ENCODE measurements around the gene PARD3B.

Gene PARD3B

DNA sequence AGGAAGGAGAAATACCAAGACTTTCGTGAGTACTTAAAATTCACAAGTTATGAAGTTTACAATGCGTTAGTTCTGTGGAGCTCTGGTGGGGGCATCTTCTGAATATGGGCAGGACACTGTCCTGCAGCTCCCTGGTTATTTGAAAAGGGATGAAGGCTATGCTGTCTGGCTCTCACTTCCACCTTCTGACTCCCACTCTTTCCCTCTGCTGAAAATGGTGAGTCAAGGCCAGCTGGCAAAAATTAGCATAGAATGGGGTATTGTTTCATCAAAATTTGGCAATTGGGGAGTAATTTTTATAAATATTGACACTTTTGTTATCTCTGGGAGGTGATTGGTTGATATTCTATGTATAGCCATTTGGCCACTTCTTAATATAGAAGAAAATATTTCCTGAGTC lies 177.4 kb downstream of the PARD3B start:
- TF ChIP-seq, protein P1, sequence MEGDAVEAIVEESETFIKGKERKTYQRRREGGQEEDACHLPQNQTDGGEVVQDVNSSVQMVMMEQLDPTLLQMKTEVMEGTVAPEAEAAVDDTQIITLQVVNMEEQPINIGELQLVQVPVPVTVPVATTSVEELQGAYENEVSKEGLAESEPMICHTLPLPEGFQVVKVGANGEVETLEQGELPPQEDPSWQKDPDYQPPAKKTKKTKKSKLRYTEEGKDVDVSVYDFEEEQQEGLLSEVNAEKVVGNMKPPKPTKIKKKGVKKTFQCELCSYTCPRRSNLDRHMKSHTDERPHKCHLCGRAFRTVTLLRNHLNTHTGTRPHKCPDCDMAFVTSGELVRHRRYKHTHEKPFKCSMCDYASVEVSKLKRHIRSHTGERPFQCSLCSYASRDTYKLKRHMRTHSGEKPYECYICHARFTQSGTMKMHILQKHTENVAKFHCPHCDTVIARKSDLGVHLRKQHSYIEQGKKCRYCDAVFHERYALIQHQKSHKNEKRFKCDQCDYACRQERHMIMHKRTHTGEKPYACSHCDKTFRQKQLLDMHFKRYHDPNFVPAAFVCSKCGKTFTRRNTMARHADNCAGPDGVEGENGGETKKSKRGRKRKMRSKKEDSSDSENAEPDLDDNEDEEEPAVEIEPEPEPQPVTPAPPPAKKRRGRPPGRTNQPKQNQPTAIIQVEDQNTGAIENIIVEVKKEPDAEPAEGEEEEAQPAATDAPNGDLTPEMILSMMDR (conservative IDR thresholded peaks at IDR 0.05; ENCODE audit: low read depth, low read length) = no peak
- no peak for DNase-seq (ENCODE audit: low read depth)
- no peak overlapping the region for H3K4me3 ChIP-seq (ENCODE audit: low read length)

DNA sequence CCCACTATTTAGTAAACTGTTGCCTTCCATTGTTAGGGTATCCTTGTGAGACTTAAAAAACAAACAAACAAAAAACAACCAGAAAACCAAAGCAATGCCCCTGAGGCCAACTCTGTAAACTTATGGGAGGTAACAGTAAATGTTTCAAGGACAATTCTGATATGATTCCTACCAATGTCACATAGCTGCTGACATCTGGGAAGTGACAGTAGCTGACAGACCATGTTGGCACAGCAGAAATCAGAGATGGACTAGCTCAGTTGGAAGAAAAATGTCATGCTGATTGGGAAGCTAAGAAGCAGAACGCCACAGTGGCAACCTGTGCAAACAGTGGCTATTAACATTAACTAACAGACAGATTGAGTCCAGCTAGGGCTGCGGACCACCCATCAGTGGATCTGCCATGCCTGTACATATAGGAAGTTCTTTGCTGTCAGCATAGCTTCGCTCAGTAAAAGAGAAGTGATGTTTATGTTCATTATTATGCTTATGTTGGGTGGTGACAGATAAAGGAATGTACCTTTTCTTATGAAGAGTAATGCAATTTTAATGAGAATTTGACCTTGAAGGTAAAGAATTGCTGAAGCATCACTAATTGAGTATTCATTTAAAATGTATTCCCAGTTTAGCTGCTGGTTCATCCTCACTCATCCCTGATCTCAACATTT lies 180.6 kb downstream of the PARD3B start:
- no peak overlapping the region for H3K4me3 ChIP-seq (ENCODE audit: low read length)
- no peak for DNase-seq (ENCODE audit: low read depth)
- TF ChIP-seq, protein P1 (conservative IDR thresholded peaks at IDR 0.05; ENCODE audit: low read depth, low read length) = no peak

DNA sequence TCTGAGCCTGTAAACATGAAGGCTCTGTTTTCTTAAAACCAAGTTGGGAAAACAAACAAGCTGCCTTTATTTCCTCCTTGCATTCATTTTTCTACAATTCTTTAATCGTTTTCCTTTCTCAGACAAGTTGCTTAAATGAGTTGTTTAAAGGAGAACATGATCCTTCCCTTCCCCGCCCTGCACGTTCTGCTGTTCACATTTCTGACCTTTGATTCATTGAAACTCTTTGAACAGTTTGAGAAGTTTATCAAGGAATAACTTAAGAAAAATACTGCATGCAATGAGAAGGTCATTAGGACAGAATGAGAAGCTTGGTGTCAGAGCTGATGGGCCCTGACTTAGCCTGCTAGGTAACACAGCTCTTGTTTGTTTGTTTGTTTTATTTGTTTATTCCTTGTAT lies 181.6 kb downstream of the PARD3B start:
- TF ChIP-seq, protein P1 (conservative IDR thresholded peaks at IDR 0.05; ENCODE audit: low read depth, low read length) = no peak
- DNase-seq (ENCODE audit: low read depth) = no peak
- no peak overlapping the region for H3K4me3 ChIP-seq (ENCODE audit: low read length)

DNA sequence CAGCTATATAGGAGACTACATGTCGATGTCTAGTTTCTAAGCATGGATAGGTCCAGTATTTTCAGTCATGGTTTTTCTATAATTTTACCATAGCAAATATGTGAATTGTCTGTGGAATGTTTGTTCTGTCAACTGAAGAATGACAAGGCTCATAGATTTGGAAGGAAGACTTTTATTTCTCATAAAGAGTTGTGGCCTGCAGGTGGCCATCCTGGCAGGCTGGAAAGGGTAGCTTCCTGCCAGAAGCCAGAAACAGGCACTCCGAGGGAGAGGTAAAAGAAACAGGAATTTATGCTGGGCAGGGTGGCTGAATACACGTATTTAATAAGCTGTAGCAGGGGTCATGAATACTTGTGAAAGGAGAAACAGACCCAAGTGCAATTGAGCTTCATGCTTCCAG lies 182.1 kb downstream of the PARD3B start:
- H3K4me3 ChIP-seq (ENCODE audit: low read length) = no peak overlapping the region
- TF ChIP-seq, protein P1 (conservative IDR thresholded peaks at IDR 0.05; ENCODE audit: low read depth, low read length) = no peak
- no peak for DNase-seq (ENCODE audit: low read depth)

DNA sequence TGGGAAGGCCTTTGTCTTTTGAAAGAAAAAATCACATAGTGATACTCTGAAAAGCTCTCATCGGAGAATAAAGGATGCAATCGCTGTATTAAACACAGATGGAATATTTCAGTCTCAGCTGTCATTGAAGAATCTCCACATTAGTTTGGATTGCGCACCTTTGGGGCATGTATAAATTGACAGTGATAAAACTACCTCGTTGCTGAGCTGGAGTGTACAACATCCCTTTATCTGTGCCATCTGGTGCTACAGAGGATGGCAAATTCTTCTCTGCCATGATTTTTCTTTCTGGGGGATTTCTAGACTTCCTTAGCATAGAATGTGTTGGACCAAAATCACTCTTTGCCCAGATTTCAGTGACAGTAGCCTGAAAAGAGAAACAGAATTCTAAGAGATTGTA lies 185.3 kb downstream of the PARD3B start:
- DNase-seq (ENCODE audit: low read depth) = no peak
- H3K4me3 ChIP-seq (ENCODE audit: low read length) = no peak overlapping the region
- TF ChIP-seq, protein P1 (conservative IDR thresholded peaks at IDR 0.05; ENCODE audit: low read depth, low read length) = no peak

DNA sequence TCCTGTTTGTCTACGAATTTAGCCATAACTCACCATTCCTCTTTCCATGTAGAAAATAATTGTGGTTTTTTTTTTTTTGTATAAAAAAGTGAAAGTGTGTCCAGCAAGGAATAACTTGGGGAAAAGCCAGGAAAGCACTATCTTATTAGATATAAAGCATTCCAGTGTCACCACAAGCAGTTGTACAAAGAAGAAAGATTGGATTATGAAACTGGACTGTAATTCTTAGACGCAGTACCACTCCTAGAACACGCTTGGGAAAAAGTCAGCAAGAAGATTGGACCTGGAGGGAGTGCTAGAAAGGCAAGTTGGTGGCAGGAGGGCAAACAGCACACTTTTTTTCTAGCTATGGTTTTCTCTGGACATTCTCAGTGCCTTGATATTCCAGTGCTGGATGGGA lies 186.7 kb downstream of the PARD3B start:
- TF ChIP-seq, protein P1 (conservative IDR thresholded peaks at IDR 0.05; ENCODE audit: low read depth, low read length) = no peak
- DNase-seq (ENCODE audit: low read depth) = no peak
- H3K4me3 ChIP-seq (ENCODE audit: low read length) = no peak overlapping the region

DNA sequence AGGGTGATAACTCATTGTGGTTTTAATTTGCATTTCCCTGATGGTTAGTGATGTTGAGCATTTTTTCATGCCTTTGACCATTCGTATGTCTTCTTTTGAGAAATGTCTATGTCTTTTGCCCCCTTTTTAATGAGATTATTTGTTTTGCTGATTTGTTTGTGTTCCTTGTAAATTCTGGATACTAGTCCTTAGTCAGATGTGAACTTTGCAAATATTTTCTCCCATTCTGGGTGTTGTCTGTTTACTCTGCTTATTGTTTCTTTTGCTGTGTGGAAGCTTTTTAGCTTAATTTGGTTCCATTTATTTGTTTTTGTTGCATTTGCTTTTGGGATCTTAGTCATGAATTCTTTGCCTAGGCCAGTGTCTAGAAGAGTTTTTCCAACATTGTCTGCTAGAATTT lies 192.0 kb downstream of the PARD3B start:
- TF ChIP-seq, protein P1 (conservative IDR thresholded peaks at IDR 0.05; ENCODE audit: low read depth, low read length) = no peak
- no peak for DNase-seq (ENCODE audit: low read depth)
- no peak overlapping the region for H3K4me3 ChIP-seq (ENCODE audit: low read length)

All from retinal pigment epithelial cell (primary cell).